ENCODE results near the gene ATP2B2. TPM values are rescaled to one million over a fixed set of nuclear protein-coding genes. Genes with fewer than 3 reads are reported as not detected.

Gene ATP2B2
- total RNA-seq, 1 experiment from 2014 or later = not detected

GRCh38 chr3:10495614-10496013, 9.8 kb downstream of the ATP2B2 start:
- DNase-seq = no peak
- intact Hi-C loops (cut with micrococcal nuclease; ENCODE audit: unreplicated experiment) = no loop called here
- peaks cover 68% of the 10 kb centered on the region for H3K27me3 Mint-ChIP-seq (ENCODE audit: unreplicated experiment)
- H3K9me3 Mint-ChIP-seq (ENCODE audit: low read depth, unreplicated experiment) = no peaks in the 10 kb centered on the region
- peaks cover 5% of the 10 kb centered on the region for H3K36me3 Mint-ChIP-seq (ENCODE audit: insufficient read depth, unreplicated experiment)
- H3K27ac Mint-ChIP-seq (ENCODE audit: unreplicated experiment) = no peak overlapping the region
- BruUV-seq (replicated peaks) = no TSS peak
- no peak overlapping the region for H3K4me3 Mint-ChIP-seq (ENCODE audit: low read depth, unreplicated experiment)
- CTCF ChIA-PET = no interaction called here
- no peaks in the 10 kb centered on the region for H3K4me1 Mint-ChIP-seq (ENCODE audit: low read depth, unreplicated experiment)
- TF ChIP-seq CTCF (IDR thresholded peaks at IDR 0.05; ENCODE audit: unreplicated experiment) = no peak

GRCh38 chr3:10495003-10495402, 10.4 kb downstream of the ATP2B2 start:
- CTCF ChIA-PET = no interaction called here
- no peaks in the 10 kb centered on the region for H3K4me1 Mint-ChIP-seq (ENCODE audit: low read depth, unreplicated experiment)
- BruUV-seq (replicated peaks) = no TSS peak
- TF ChIP-seq CTCF (IDR thresholded peaks at IDR 0.05; ENCODE audit: unreplicated experiment) = no peak
- DNase-seq = peak; percentile 65
- intact Hi-C loops (cut with micrococcal nuclease; ENCODE audit: unreplicated experiment) = no loop called here
- H3K4me3 Mint-ChIP-seq (ENCODE audit: low read depth, unreplicated experiment) = no peak overlapping the region
- no peak overlapping the region for H3K27ac Mint-ChIP-seq (ENCODE audit: unreplicated experiment)
- H3K27me3 Mint-ChIP-seq (ENCODE audit: unreplicated experiment) = peaks cover 66% of the 10 kb centered on the region
- no peaks in the 10 kb centered on the region for H3K9me3 Mint-ChIP-seq (ENCODE audit: low read depth, unreplicated experiment)
- H3K36me3 Mint-ChIP-seq (ENCODE audit: insufficient read depth, unreplicated experiment) = peaks cover 5% of the 10 kb centered on the region

GRCh38 chr3:10494180-10494579, 11.2 kb downstream of the ATP2B2 start:
- Mint-ChIP-seq H3K27ac (ENCODE audit: unreplicated experiment) (no peak overlapping the region), H3K9me3 (ENCODE audit: low read depth, unreplicated experiment) (no peaks in the 10 kb centered on the region), H3K36me3 (ENCODE audit: insufficient read depth, unreplicated experiment) (peaks cover 5% of the 10 kb centered on the region), H3K4me3 (ENCODE audit: low read depth, unreplicated experiment) (no peak overlapping the region), H3K4me1 (ENCODE audit: low read depth, unreplicated experiment) (no peaks in the 10 kb centered on the region), H3K27me3 (ENCODE audit: unreplicated experiment) (peaks cover 66% of the 10 kb centered on the region)
- no peak for TF ChIP-seq CTCF (IDR thresholded peaks at IDR 0.05; ENCODE audit: unreplicated experiment)
- DNase-seq = no peak
- CTCF ChIA-PET = interaction anchor here (0.7 kb wide), 1 partner anchor 10 kb away, joined by 3 read pairs; no protein-coding TSS in a partner anchor
- intact Hi-C loops (cut with micrococcal nuclease; ENCODE audit: unreplicated experiment) = no loop called here
- no TSS peak for BruUV-seq (replicated peaks)

GRCh38 chr3:10493202-10493589, 12.2 kb downstream of the ATP2B2 start:
- Mint-ChIP-seq H3K4me1 (ENCODE audit: low read depth, unreplicated experiment) (no peaks in the 10 kb centered on the region), H3K36me3 (ENCODE audit: insufficient read depth, unreplicated experiment) (peaks cover 5% of the 10 kb centered on the region), H3K27ac (ENCODE audit: unreplicated experiment) (no peak overlapping the region), H3K27me3 (ENCODE audit: unreplicated experiment) (peaks cover 66% of the 10 kb centered on the region), H3K4me3 (ENCODE audit: low read depth, unreplicated experiment) (no peak overlapping the region), H3K9me3 (ENCODE audit: low read depth, unreplicated experiment) (no peaks in the 10 kb centered on the region)
- no peak for DNase-seq
- CTCF ChIA-PET = no interaction called here
- intact Hi-C loops (cut with micrococcal nuclease; ENCODE audit: unreplicated experiment) = no loop called here
- no peak for TF ChIP-seq CTCF (IDR thresholded peaks at IDR 0.05; ENCODE audit: unreplicated experiment)
- no TSS peak for BruUV-seq (replicated peaks)
